Suprapubic skin (tissue), 4 donors: ENCODE results near the gene ATPAF1. TPM values are rescaled to one million over a fixed set of nuclear protein-coding genes. Genes with fewer than 3 reads are reported as not detected.
"Not testable (repeated sequence)": the region's sequence is repeated elsewhere in the genome, so short reads cannot be mapped to it uniquely, and the experiment has no call there.

Experiments
- DNase-seq, 2 donors: peaks; one replicate each; pipeline ENCODE4 v3.0.0-alpha.2; 2019; ENCODE audit warnings: low spot score in 2 of 2
- H3K27ac ChIP-seq: fragments of 200-600 bp; sonication (generic); one replicate; pipeline ENCODE4 v1.5.1; 2019
- H3K27me3 ChIP-seq: fragments of 200-600 bp; sonication (generic); one replicate; pipeline ENCODE4 v1.5.1; 2019
- H3K36me3 ChIP-seq: fragments of 200-600 bp; sonication (generic); one replicate; pipeline ENCODE4 v1.5.1; 2019
- H3K4me1 ChIP-seq: fragments of 200-600 bp; sonication (generic); one replicate; pipeline ENCODE4 v1.5.1; 2019
- H3K4me3 ChIP-seq: fragments of 200-600 bp; sonication (generic); one replicate; pipeline ENCODE4 v1.5.1; 2019; ENCODE audit warnings: mild to moderate bottlenecking
- H3K9me3 ChIP-seq: fragments of 200-600 bp; sonication (generic); one replicate; pipeline ENCODE4 v1.5.1; 2019
- CTCF ChIP-seq, 2 donors: fragments of 200-600 bp in 1 of 2; fragments of 450-650 bp in 1 of 2; sonication (generic) in 1 of 2; IDR thresholded peaks; one replicate each; pipeline ENCODE4 v1.5.1; 2016 to 2019; ENCODE audit warnings: antibody characterized with exemption in 2 of 2, mild to moderate bottlenecking in 1 of 2, moderate library complexity in 1 of 2
- EP300 ChIP-seq: sonication (generic); formaldehyde crosslinking; IDR thresholded peaks from one replicate; pipeline ENCODE4 v1.6.1; 2017; ENCODE audit warnings: antibody characterized with exemption
- POLR2A ChIP-seq, 2 donors: fragments of 450-650 bp; IDR thresholded peaks; one replicate each; pipeline ENCODE4 v1.6.1; 2017; ENCODE audit warnings: antibody characterized with exemption in 2 of 2, mild to moderate bottlenecking in 2 of 2, moderate library complexity in 2 of 2
- POLR2AphosphoS5 ChIP-seq, 3 donors: sonication (generic); formaldehyde crosslinking; IDR thresholded peaks; one replicate each; pipeline ENCODE4 v1.6.1; 2017; ENCODE audit warnings: antibody characterized with exemption in 3 of 3
- WGBS: methylation state at CpG from one replicate; pipeline ENCODE4 v1.1.5; 2018; 5-methylcytosine and 5-hydroxymethylcytosine counted together
- total RNA-seq, 4 donors: library from RNA; depleted of rRNA; stranded (reverse); fragments of >200 nt; gene quantifications; one replicate each; pipeline ENCODE4 v1.1.0, GENCODE V29; 2016

The ATPAF1 gene
- total RNA-seq, 4 donors from 2014 or later, result 29.0 to 43.6 (median 30.9) TPM

- H3K27ac ChIP-seq, result no peak overlapping the region
- TF ChIP-seq EP300 (no peak), POLR2A (IDR thresholded peaks at IDR 0.05) (no peak)
- H3K4me3 ChIP-seq, result no peak overlapping the region
- 91% methylated on average over 9 of the region's 9 CpGs for WGBS
- H3K9me3 ChIP-seq, result no peaks in the 10 kb centered on the region
- peaks cover 75% of the 10 kb centered on the region for H3K36me3 ChIP-seq
- H3K27me3 ChIP-seq, result no peaks in the 10 kb centered on the region
- DNase-seq, result no peak
- H3K4me1 ChIP-seq, result peaks cover 5% of the 10 kb centered on the region
Measured at GRCh38 chr1:46705408-46705807, 37.2 kb upstream of the ATPAF1 start.

GRCh38 chr1:46703927-46704641, 35.9 kb upstream of the ATPAF1 start:
- H3K27me3 ChIP-seq, result no peaks in the 10 kb centered on the region
- H3K4me1 ChIP-seq, result peaks cover 5% of the 10 kb centered on the region
- H3K27ac ChIP-seq, result no peak overlapping the region
- no peaks in the 10 kb centered on the region for H3K9me3 ChIP-seq
- peaks cover 72% of the 10 kb centered on the region for H3K36me3 ChIP-seq
- 86% methylated on average over 3 of the region's 3 CpGs for WGBS
- H3K4me3 ChIP-seq, result no peak overlapping the region
- DNase-seq, result no peak
- TF ChIP-seq EP300 (no peak), CTCF (IDR thresholded peaks at IDR 0.05) (no peak), POLR2A (IDR thresholded peaks at IDR 0.05) (no peak), POLR2AphosphoS5 (IDR thresholded peaks at IDR 0.05) (no peak)

DNA sequence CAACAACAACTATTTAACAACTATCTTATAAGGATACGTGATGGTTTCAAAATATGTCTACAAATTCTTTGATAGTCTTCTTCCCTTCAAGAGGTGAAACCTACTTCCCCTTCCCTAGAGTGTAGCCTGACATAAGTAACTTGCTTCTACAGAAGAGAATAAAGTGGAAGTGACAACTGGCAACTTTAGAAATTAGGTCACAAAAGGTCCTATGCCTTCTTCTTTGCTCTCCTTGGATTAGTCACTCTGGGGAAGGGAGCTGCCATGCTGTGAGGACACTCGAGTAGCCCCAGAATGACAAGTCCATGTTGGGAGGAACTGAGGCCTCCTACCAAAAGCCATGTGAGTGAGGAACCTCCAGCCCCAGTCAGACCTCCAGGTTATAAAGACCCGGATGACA, 31.5 kb upstream of the ATPAF1 start:
- Histone ChIP-seq H3K9me3 (no peaks in the 10 kb centered on the region), H3K4me3 (no peak overlapping the region), H3K27ac (no peak overlapping the region), H3K4me1 (peaks cover 5% of the 10 kb centered on the region), H3K27me3 (no peaks in the 10 kb centered on the region), H3K36me3 (peaks cover 68% of the 10 kb centered on the region)
- WGBS, result 55% methylated on average over 3 of the region's 3 CpGs
- DNase-seq, result no peak
- TF ChIP-seq EP300 (no peak), CTCF (IDR thresholded peaks at IDR 0.05) (no peak), POLR2A (IDR thresholded peaks at IDR 0.05) (no peak), POLR2AphosphoS5 (IDR thresholded peaks at IDR 0.05) (no peak)

DNA sequence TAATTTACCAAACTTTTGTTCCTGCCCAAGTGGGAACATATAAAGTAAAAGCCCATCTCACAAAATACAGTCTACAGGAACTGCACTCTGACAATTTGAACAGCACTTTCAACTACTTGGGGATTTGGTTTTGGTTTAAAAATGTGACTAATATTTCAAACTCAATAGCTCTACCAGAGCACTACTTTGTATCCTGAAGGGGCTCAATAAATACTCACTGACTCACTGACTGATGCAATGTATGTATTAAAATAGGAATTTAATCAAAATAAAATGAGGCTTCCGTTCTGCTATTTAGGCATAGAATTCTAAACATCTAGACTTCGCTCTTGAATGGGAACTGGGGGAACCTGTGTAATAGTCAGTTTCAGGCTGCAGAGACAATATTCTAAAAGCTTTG, 28.9 kb upstream of the ATPAF1 start:
- H3K9me3 ChIP-seq, result no peaks in the 10 kb centered on the region
- no peak overlapping the region for H3K27ac ChIP-seq
- no peak overlapping the region for H3K4me3 ChIP-seq
- no peaks in the 10 kb centered on the region for H3K4me1 ChIP-seq
- no peak for TF ChIP-seq CTCF (IDR thresholded peaks at IDR 0.05)
- TF ChIP-seq POLR2A (IDR thresholded peaks at IDR 0.05), result no peak
- no peak for TF ChIP-seq POLR2AphosphoS5 (IDR thresholded peaks at IDR 0.05)
- TF ChIP-seq EP300, result no peak
- H3K36me3 ChIP-seq, result peaks cover 44% of the 10 kb centered on the region
- no peak for DNase-seq
- no peaks in the 10 kb centered on the region for H3K27me3 ChIP-seq
- 93% methylated on average over 2 of the region's 2 CpGs for WGBS

DNA sequence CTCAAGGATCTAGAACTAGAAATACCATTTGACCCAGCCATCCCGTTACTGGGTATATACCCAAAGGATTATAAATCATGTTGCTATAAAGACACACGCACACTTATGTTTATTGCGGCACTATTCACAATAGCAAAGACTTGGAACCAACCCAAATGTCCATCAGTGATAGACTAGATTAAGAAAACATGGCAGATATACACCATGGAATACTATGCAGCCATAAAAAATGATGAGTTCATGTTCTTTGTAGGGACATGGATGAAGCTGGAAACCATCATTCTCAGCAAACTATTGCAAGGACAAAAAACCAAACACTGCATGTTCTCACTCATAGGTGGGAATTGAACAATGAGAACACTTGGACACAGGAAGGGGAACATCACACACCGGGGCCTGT, 26.5 kb upstream of the ATPAF1 start:
- not testable (repeated sequence) for H3K9me3 ChIP-seq, H3K4me1 ChIP-seq, H3K27me3 ChIP-seq, DNase-seq, H3K27ac ChIP-seq, H3K4me3 ChIP-seq
- H3K36me3 ChIP-seq, result peaks cover 55% of the 10 kb centered on the region
- 100% methylated on average over 4 of the region's 4 CpGs for WGBS

DNA sequence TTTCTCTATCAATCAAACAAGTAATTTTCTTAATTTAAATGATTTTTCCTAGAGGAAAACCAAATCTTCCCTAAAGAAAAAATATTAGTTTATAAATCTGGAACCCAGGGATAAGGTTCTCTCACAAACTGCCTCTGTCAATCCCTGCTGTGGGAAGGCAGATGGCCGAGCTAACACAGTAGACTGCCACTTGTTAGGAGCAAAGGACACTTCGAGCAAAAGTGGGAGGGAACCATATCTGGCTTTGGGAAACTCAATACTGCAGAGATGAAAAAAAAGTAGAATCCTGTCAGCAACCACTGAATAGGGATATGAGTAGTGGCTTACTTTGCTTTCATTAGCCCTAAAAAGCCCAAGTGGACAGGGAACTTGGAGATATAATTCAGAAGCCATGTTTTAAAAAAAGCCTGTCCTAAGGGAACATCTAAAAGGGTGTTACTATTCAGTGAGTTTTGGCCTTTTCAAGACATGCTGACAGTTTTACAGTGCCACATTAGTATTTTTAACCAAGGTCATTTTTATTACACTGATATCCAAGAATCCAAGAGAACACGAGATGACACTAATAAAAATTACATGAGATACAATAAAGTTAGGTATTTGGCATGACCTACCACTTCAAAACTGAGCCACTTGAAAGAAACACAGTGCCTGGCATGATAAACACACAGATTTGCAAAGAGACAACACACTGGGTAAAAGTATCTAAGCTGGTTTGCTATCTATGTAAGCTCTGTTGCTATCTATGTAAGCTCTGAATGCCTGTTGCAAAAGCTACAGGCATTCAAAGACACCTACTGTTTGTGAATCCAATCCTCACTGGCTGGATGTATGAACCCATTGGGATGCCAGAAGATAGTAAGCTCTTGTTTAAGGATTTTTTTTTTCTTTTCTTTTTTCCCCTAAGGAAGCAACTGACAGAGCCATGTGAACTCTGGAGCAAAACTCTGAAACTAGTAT, 24.9 kb upstream of the ATPAF1 start:
- H3K4me3 ChIP-seq, result no peak overlapping the region

More for the DNA sequence above, 24.9 kb upstream of the ATPAF1 start:
- DNase-seq, result no peak
- Histone ChIP-seq H3K27ac (no peak overlapping the region), H3K9me3 (no peaks in the 10 kb centered on the region), H3K4me1 (peaks cover 2% of the 10 kb centered on the region), H3K36me3 (peaks cover 68% of the 10 kb centered on the region), H3K27me3 (no peaks in the 10 kb centered on the region)
- WGBS, result 22% methylated on average over 3 of the region's 3 CpGs
- TF ChIP-seq POLR2AphosphoS5 (IDR thresholded peaks at IDR 0.05) (no peak), POLR2A (IDR thresholded peaks at IDR 0.05) (no peak), EP300 (no peak), CTCF (IDR thresholded peaks at IDR 0.05) (no peak)
